Activated B cell treated with CpG ODN at 0.5 μM for 24 hours (primary cell): ENCODE measurements around the gene PISD. TPM values are rescaled to one million over a fixed set of nuclear protein-coding genes. Genes with fewer than 3 reads are reported as not detected.
A peak's percentile ranks its signal among the peaks of the same experiment; 100 is the strongest.

Source experiments
- ATAC-seq: fragments of 200-7000 bp; cut with Tn5 transposase; one replicate; pipeline ENCODE4 v1.10.0; 2021; ENCODE audit warnings: low read depth, mild to moderate bottlenecking, moderate library complexity
- CTCF ChIA-PET: fragments of 350-600 bp; sonication (Branson Sonifier 250); formaldehyde crosslinking; loops from one replicate; lab custom pipeline; 2021; ENCODE audit warnings: antibody characterized with exemption; lab: Charles Lee
- POLR2A ChIA-PET: fragments of 350-600 bp; sonication (Branson Sonifier 250); formaldehyde crosslinking; loops from one replicate; lab custom pipeline; 2021; ENCODE audit warnings: antibody characterized with exemption; lab: Charles Lee
- DNase-seq: peaks from one replicate; pipeline ENCODE4 v3.0.0; 2022
- H3K27ac Mint-ChIP-seq: one replicate; pipeline ENCODE4 v1.8.0; 2020; ENCODE audit warnings: mixed read lengths
- H3K27me3 Mint-ChIP-seq: one replicate; pipeline ENCODE4 v1.8.0; 2021; ENCODE audit warnings: mixed read lengths
- H3K36me3 Mint-ChIP-seq: one replicate; pipeline ENCODE4 v1.8.0; 2021; ENCODE audit warnings: low read depth, mixed read lengths
- H3K4me1 Mint-ChIP-seq: one replicate; pipeline ENCODE4 v1.8.0; 2021; ENCODE audit warnings: mixed read lengths
- H3K4me3 Mint-ChIP-seq: one replicate; pipeline ENCODE4 v1.8.0; 2020; ENCODE audit warnings: mild to moderate bottlenecking, mixed read lengths
- H3K9me3 Mint-ChIP-seq: one replicate; pipeline ENCODE4 v1.8.0; 2020; ENCODE audit warnings: mixed read lengths
- CTCF ChIP-seq: fragments of 200-600 bp; IDR thresholded peaks from one replicate; pipeline ENCODE4 v1.8.0; 2022; ENCODE audit warnings: antibody characterized with exemption, mild to moderate bottlenecking
- intact Hi-C: fragments of 100-400 bp; cut with micrococcal nuclease; formaldehyde crosslinking; loops from one replicate; pipeline ENCODE4 v1.15.1; 2024
- total RNA-seq: library from RNA; stranded (reverse); gene quantifications from 2 replicates; pipeline ENCODE4 v1.2.3, GENCODE V29; 2022

The PISD gene
- total RNA-seq, 1 donor from 2014 or later = 61.6 TPM

GRCh38 chr22:31615940-31616314, 46.1 kb downstream of the PISD start:
- Mint-ChIP-seq H3K27me3 (no peaks in the 10 kb centered on the region), H3K4me1 (peaks cover 33% of the 10 kb centered on the region), H3K36me3 (peaks cover 55% of the 10 kb centered on the region), H3K27ac (peak overlapping the region; percentile 69), H3K9me3 (no peaks in the 10 kb centered on the region), H3K4me3 (peak overlapping the region; percentile 1)
- intact Hi-C loops = loop anchor here (1.0 to 5.0 kb wide), 2 partner anchors 14 to 34 kb away; no protein-coding TSS in a partner anchor
- CTCF ChIA-PET = interaction anchor here (1.0 to 1.5 kb wide), 3 partner anchors 14 to 164 kb away, joined by 4 to 5 read pairs (median 5); no protein-coding TSS in a partner anchor
- ATAC-seq = peak; percentile 11
- TF ChIP-seq CTCF = no peak
- no peak for DNase-seq
- POLR2A ChIA-PET = interaction anchor here (0.6 to 2.7 kb wide), 4 partner anchors 15 to 34 kb away, joined by 3 to 23 read pairs (median 5); no protein-coding TSS in a partner anchor

DNA sequence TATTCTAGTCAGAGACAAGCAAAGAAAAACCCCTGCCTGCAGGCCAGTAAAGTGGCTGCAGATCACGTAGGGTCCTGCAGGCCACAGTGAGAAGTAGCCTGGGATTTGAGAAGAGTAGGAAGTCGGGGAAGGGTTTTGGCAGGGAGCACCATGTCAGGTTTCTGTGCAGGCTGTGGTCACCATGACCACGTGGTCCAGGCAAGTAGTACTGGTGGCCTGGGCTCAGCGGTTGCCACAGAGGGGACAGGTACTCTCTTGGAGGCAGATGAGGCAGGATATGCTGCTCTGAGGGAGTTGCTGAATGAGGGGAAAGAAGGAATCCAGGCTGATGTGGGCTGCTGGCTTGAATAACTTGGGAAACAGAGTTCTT, 46.5 kb downstream of the PISD start:
- H3K36me3 Mint-ChIP-seq = peaks cover 55% of the 10 kb centered on the region
- ChIA-PET POLR2A (interaction anchor here (2.7 kb wide), 1 partner anchor 15 kb away, joined by 23 read pairs; no protein-coding TSS in a partner anchor), CTCF (interaction anchor here (1.5 to 1.6 kb wide), 2 partner anchors 15 to 18 kb away, joined by 3 to 5 read pairs; no protein-coding TSS in a partner anchor)
- no peaks in the 10 kb centered on the region for H3K9me3 Mint-ChIP-seq
- peak overlapping the region; percentile 69 for H3K27ac Mint-ChIP-seq
- DNase-seq (no peak), ATAC-seq (no peak)
- no peaks in the 10 kb centered on the region for H3K27me3 Mint-ChIP-seq
- TF ChIP-seq CTCF = no peak
- H3K4me1 Mint-ChIP-seq = peaks cover 33% of the 10 kb centered on the region
- intact Hi-C loops = loop anchor here (5.0 kb wide), 1 partner anchor 33 kb away; no protein-coding TSS in a partner anchor
- H3K4me3 Mint-ChIP-seq = peak overlapping the region; percentile 1

DNA sequence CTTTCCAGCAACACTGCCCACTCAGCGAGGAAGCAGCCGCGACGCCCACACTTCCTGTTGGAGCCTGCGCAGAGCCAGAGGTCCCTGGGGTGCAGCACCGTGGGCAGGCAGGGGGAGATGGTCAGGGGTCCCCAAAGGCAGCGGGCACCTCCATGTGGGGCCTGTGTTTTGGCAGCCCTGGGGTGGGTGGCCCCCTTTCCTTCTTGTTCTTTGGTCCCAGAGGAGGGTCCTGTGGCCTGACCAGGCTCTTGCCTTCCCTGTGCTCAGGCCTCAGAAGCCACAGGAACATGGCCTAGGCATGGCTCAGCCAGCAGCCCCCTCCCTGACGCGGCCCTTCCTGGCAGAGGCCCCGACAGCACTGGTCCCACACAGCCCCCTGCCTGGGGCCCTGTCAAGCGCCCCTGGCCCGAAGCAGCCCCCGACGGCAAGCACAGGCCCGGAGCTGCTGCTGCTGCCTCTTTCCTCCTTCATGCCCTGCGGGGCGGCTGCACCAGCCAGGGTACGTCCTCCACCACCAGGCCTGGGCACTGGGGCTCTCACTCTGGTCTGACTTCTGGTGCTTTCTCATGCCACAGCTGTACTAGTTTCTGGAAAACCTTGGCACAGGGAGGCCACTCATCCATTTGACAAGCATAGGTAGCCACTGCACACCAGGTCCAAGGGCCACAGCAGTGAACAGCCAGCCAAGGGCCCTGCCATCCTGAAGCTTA, 47.1 kb downstream of the PISD start:
- ATAC-seq = no peak
- CTCF ChIA-PET = interaction anchor here (1.4 to 1.6 kb wide), 3 partner anchors 15 to 59 kb away, joined by 3 to 5 read pairs (median 5); no protein-coding TSS in a partner anchor
- no peak overlapping the region for H3K4me3 Mint-ChIP-seq
- peaks cover 56% of the 10 kb centered on the region for H3K36me3 Mint-ChIP-seq
- H3K9me3 Mint-ChIP-seq = no peaks in the 10 kb centered on the region
- peak overlapping the region; percentile 31 for H3K27ac Mint-ChIP-seq
- no peak for TF ChIP-seq CTCF
- H3K27me3 Mint-ChIP-seq = no peaks in the 10 kb centered on the region
- POLR2A ChIA-PET = interaction anchor here (2.7 kb wide), 1 partner anchor 16 kb away, joined by 23 read pairs; no protein-coding TSS in a partner anchor
- H3K4me1 Mint-ChIP-seq = peaks cover 33% of the 10 kb centered on the region
- no peak for DNase-seq
- intact Hi-C loops = loop anchor here (5.0 kb wide), 1 partner anchor 33 kb away; no protein-coding TSS in a partner anchor

DNA sequence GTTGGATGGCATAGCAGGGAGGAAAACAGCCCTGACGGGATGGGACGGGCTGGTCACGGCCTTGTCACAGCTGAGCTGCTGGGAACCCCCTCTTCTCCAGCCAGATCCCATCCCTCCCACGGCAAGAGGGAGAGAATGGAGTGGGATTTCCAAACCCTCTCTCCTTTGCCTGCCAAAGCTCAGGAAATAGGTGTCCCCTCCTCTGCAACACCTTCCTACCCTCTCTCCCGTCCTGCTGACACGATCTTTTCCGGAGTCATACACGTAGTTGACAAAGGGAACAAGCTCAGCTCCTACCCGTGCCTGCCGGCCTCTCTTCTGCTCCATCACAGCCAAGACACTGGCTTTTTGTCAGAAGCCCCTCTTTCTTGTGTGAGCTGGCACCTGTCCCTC, 48.1 kb downstream of the PISD start:
- no peak overlapping the region for H3K4me3 Mint-ChIP-seq
- H3K4me1 Mint-ChIP-seq = peaks cover 33% of the 10 kb centered on the region
- CTCF ChIA-PET = interaction anchor here (1.4 to 1.6 kb wide), 2 partner anchors 20 to 58 kb away, joined by 3 to 5 read pairs; no protein-coding TSS in a partner anchor
- intact Hi-C loops = no loop called here
- no peak overlapping the region for H3K27ac Mint-ChIP-seq
- ATAC-seq (no peak), DNase-seq (no peak)
- H3K9me3 Mint-ChIP-seq = no peaks in the 10 kb centered on the region
- no peak for TF ChIP-seq CTCF
- H3K36me3 Mint-ChIP-seq = peaks cover 54% of the 10 kb centered on the region
- POLR2A ChIA-PET = interaction anchor here (0.8 to 1.2 kb wide), 2 partner anchors 17 to 49 kb away, joined by 4 to 5 read pairs; no protein-coding TSS in a partner anchor
- H3K27me3 Mint-ChIP-seq = no peaks in the 10 kb centered on the region
